Panc1 (cell line): ENCODE results near the gene ABCF2. TPM values are rescaled to one million over a fixed set of nuclear protein-coding genes. Genes with fewer than 3 reads are reported as not detected.
A peak's percentile ranks its signal among the peaks of the same experiment; 100 is the strongest.

ENCODE experiments used
- ATAC-seq: fragments of 200-7000 bp; cut with Tn5 transposase; 2 replicates; pipeline ENCODE4 v1.9.1; 2020; ENCODE audit warnings: mild to moderate bottlenecking, moderate library complexity
- BruUV-seq: library from RNA; stranded (reverse); fragments of 400-500 nt; replicated peaks from 2 replicates; lab custom pipeline; 2021; lab: Mats Ljungman, UMichigan
- CTCF ChIA-PET: fragments of 300-600 bp; sonication (Branson Sonifier 250); formaldehyde crosslinking; loops from one replicate; lab custom pipeline; 2022; ENCODE audit warnings: antibody characterized with exemption; lab: Charles Lee
- POLR2A ChIA-PET: fragments of 300-600 bp; sonication (Branson Sonifier 250); formaldehyde crosslinking; loops from one replicate; lab custom pipeline; 2022; ENCODE audit warnings: antibody characterized with exemption; lab: Charles Lee
- DNase-seq: peaks from one replicate; pipeline ENCODE4 v3.0.0-alpha.2; 2010; ENCODE audit warnings: low read depth, low spot score
- H3K27ac ChIP-seq: 2 replicates; pipeline ENCODE4 v1.5.1; 2011; ENCODE audit warnings: mild to moderate bottlenecking, low read length, inconsistent platforms
- H3K27me3 ChIP-seq: fragments of 200-500 bp; sonication (Bioruptor generic); 2 replicates; pipeline ENCODE4 v1.6.0; 2014; ENCODE audit warnings: low read length, inconsistent platforms; ENCODE audit not compliant: control insufficient read depth, insufficient read depth
- H3K36me3 ChIP-seq: fragments of 200-500 bp; sonication (Bioruptor generic); 2 replicates; pipeline ENCODE4 v1.5.1; 2014; ENCODE audit warnings: inconsistent platforms, mild to moderate bottlenecking, low read length, moderate library complexity; ENCODE audit not compliant: control insufficient read depth, insufficient read depth
- H3K4me1 ChIP-seq: 2 replicates; pipeline ENCODE4 v1.5.1; 2011; ENCODE audit warnings: inconsistent platforms, mild to moderate bottlenecking, low read length, moderate library complexity; ENCODE audit not compliant: control insufficient read depth, insufficient read depth
- H3K4me3 ChIP-seq, 2 experiments: 2 replicates each; pipeline ENCODE4 v1.5.1; 2011 to 2012; ENCODE audit warnings: low read depth in 2 of 2, low read length in 2 of 2, mild to moderate bottlenecking in 2 of 2, inconsistent platforms in 1 of 2, moderate library complexity in 1 of 2
- H3K9me3 ChIP-seq: fragments of 200-500 bp; sonication (Bioruptor generic); 2 replicates; pipeline ENCODE4 v1.5.1; 2014; ENCODE audit warnings: low read depth, mild to moderate bottlenecking, inconsistent platforms, low read length, moderate library complexity; ENCODE audit not compliant: control insufficient read depth, insufficient read depth
- CTCF ChIP-seq: fragments of 450-650 bp; IDR thresholded peaks from 2 replicates; pipeline ENCODE4 v1.5.1; 2017; ENCODE audit warnings: mild to moderate bottlenecking
- POLR2AphosphoS5 ChIP-seq: IDR thresholded peaks from 2 replicates; pipeline ENCODE4 v1.6.1; 2012; ENCODE audit warnings: mild to moderate bottlenecking, low read depth, low read length, moderate library complexity
- SIN3A ChIP-seq: IDR thresholded peaks from 2 replicates; pipeline ENCODE4 v1.6.1; 2012; ENCODE audit warnings: low read depth, mild to moderate bottlenecking, low read length, moderate library complexity, borderline replicate concordance; ENCODE audit not compliant: insufficient read depth
- TCF7L2 ChIP-seq: IDR thresholded peaks from 2 replicates; pipeline ENCODE4 v1.6.1; 2011; ENCODE audit warnings: mild to moderate bottlenecking, low read depth, low read length, inconsistent platforms
- in situ Hi-C: cut with HindIII; loops from 2 replicates; pipeline ENCODE4 v1.10.0; 2016; ENCODE audit warnings: low sequenced_read_pairs, low pct_unique_long_range_greater_than_20kb
- intact Hi-C: fragments of 100-400 bp; cut with micrococcal nuclease; formaldehyde crosslinking; loops from one replicate; pipeline ENCODE4 v1.10.0; 2022; ENCODE audit not compliant: unreplicated experiment
- total RNA-seq: library from RNA; stranded (reverse); gene quantifications from one replicate; pipeline ENCODE4 v1.2.1, GENCODE V29; 2021; ENCODE audit not compliant: unreplicated experiment
- TF ChIP-seq, protein P1 (sequence below), 2 experiments: IDR thresholded peaks; 2 replicates each; pipeline ENCODE4 v1.6.1; 2011 to 2012; ENCODE audit warnings: low read depth in 2 of 2, control low read depth in 1 of 2, low read length in 1 of 2, mild to moderate bottlenecking in 1 of 2, moderate library complexity in 1 of 2; ENCODE audit not compliant: insufficient read depth in 1 of 2

The ABCF2 gene
- total RNA-seq, 1 experiment from 2014 or later, result 64.4 TPM

GRCh38 chr7:151272405-151272804, 45.4 kb upstream of the ABCF2 start:
- TF ChIP-seq POLR2AphosphoS5 (no peak), CTCF (no peak), TCF7L2 (no peak), SIN3A (no peak)
- TF ChIP-seq, protein P1, sequence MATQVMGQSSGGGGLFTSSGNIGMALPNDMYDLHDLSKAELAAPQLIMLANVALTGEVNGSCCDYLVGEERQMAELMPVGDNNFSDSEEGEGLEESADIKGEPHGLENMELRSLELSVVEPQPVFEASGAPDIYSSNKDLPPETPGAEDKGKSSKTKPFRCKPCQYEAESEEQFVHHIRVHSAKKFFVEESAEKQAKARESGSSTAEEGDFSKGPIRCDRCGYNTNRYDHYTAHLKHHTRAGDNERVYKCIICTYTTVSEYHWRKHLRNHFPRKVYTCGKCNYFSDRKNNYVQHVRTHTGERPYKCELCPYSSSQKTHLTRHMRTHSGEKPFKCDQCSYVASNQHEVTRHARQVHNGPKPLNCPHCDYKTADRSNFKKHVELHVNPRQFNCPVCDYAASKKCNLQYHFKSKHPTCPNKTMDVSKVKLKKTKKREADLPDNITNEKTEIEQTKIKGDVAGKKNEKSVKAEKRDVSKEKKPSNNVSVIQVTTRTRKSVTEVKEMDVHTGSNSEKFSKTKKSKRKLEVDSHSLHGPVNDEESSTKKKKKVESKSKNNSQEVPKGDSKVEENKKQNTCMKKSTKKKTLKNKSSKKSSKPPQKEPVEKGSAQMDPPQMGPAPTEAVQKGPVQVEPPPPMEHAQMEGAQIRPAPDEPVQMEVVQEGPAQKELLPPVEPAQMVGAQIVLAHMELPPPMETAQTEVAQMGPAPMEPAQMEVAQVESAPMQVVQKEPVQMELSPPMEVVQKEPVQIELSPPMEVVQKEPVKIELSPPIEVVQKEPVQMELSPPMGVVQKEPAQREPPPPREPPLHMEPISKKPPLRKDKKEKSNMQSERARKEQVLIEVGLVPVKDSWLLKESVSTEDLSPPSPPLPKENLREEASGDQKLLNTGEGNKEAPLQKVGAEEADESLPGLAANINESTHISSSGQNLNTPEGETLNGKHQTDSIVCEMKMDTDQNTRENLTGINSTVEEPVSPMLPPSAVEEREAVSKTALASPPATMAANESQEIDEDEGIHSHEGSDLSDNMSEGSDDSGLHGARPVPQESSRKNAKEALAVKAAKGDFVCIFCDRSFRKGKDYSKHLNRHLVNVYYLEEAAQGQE (IDR thresholded peaks at IDR 0.05; ENCODE audit: insufficient read depth in 1 of 2, low read depth in 2 of 2, low read length in 1 of 2), result no peak
- Histone ChIP-seq H3K27ac (no peak overlapping the region), H3K9me3 (no peaks in the 10 kb centered on the region), H3K4me3 (no peak overlapping the region), H3K4me1 (peaks cover 5% of the 10 kb centered on the region; the same call in 1 of the 2 replicates), H3K27me3 (no peaks in the 10 kb centered on the region), H3K36me3 (no peaks in the 10 kb centered on the region)
- intact Hi-C loops (no loop called here), in situ Hi-C loops (no loop called here)
- DNase-seq, result no peak
- POLR2A ChIA-PET, result no interaction called here
- no peak for ATAC-seq
- CTCF ChIA-PET, result interaction anchor here (0.6 kb wide), 1 partner anchor 179 kb away, joined by 5 read pairs; no protein-coding TSS in a partner anchor
- BruUV-seq, result no TSS peak

DNA sequence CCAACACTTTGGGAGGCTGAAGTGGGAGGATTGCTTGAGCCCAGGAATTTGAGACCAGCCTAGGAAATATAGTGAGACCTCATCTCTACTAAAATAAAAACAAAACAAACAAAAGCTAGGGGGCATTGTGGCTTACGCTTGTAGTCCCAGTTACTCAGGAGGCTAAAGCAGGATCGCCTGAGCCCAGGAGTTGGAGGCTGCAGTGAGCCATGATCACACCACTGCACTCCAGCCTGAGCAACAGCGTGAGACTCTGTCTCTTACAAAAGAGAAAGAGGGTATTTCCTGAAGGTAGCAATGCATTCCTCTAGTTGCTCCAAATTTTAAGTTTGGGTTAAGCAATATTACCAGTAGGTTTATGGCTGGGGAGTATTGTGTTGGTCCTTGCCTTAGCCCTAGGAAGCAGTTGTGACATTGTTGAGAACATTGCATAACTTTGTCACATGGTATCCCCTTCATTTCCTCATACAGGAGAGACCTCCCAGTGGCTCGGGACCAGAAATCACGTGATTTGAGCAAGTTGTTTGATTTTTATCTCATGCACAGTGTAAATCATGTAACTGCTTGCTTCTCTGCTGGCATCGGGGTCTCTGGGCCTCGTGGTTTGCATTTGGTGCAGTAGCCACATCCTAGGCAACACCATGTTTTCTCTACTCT, 44.8 kb upstream of the ABCF2 start:
- Histone ChIP-seq H3K9me3 (no peaks in the 10 kb centered on the region), H3K27me3 (no peaks in the 10 kb centered on the region), H3K36me3 (no peaks in the 10 kb centered on the region), H3K4me3 (no peak overlapping the region), H3K4me1 (0 out of 2 replicates have a peak, but pooled peaks cover 5% of the 10 kb centered on the region), H3K27ac (no peak overlapping the region)
- in situ Hi-C loops, result no loop called here
- ATAC-seq, result no peak
- no peak for DNase-seq
- TF ChIP-seq SIN3A, result no peak
- TF ChIP-seq TCF7L2, result no peak
- TF ChIP-seq CTCF, result no peak
- no peak for TF ChIP-seq POLR2AphosphoS5
- TF ChIP-seq, protein P1 (IDR thresholded peaks at IDR 0.05; ENCODE audit: insufficient read depth in 1 of 2, low read depth in 2 of 2, low read length in 1 of 2), result no peak
- CTCF ChIA-PET, result no interaction called here
- TSS peak; percentile 71 for BruUV-seq
- intact Hi-C loops, result no loop called here
- POLR2A ChIA-PET, result interaction anchor here (0.6 kb wide), 1 partner anchor 133 kb away, joined by 6 read pairs; no protein-coding TSS in a partner anchor
